ENCODE data around the gene CNTF.

The CNTF gene

DNA sequence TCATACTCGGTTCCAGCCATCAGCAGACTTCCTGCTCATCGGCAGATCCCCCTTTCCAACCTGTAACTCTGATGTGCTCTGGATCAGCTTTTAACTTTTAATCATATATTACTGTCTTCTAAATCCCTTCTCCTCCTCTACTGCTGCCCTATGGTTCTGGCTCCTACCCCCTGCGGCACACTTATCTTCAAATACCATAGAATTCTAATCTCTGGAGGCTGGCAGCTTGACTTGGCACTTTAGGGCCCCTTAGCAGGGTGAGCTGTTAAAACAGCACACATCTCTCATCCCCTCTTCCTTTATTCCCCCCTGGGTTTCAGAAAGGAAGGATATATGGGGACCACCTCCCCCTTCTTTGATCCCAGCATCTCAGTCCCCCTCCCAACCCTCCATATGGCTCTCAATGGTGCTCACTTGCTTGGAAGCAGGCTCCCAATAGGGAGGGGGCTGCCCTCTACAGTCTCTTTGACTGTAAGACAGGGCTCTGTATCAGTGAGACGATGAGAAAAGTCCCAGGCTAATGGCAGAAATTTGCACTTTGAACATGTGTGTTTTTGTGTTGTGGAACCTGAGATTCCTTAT, 4.4 kb upstream of the CNTF start:
- no peak overlapping the region for H3K4me3 ChIP-seq (replicated peaks; ENCODE audit: low read depth, low read length)
- DNase-seq (ENCODE audit: extremely low read depth, low read depth), result no peak

DNA sequence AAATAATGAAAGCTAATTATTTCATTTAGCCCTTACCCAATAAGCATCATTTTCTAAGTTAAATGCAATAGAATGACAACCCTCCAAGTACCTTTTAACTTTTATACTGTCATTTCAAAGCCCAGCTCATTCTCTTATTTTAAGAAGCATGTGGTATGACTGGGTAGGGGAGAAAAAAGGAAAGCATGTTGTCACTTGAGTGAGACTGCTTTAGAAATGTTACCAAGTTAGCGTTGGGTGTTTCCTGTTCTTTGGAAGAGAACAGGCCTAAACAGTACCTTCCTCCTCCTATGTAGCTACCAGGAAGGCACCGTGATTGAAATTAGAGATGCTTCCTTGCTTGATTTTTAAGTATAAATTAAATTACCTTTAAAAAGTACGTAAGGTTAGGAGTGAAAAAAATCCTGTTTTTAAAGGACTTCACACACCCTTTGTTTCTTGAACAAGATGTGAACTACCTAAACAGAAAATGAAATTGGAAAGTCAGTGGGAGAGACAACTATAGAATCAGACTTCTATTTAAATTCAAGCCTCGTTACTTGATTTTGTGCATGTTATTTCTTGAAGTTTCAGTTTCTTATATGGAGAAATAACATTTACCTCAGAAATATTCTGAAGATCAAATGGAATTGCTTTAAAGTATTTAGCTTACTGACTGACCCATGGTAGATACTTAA, 741 bp upstream of the CNTF start:
- no peak overlapping the region for H3K4me3 ChIP-seq (replicated peaks; ENCODE audit: low read depth, low read length)
- TF ChIP-seq, protein P1, sequence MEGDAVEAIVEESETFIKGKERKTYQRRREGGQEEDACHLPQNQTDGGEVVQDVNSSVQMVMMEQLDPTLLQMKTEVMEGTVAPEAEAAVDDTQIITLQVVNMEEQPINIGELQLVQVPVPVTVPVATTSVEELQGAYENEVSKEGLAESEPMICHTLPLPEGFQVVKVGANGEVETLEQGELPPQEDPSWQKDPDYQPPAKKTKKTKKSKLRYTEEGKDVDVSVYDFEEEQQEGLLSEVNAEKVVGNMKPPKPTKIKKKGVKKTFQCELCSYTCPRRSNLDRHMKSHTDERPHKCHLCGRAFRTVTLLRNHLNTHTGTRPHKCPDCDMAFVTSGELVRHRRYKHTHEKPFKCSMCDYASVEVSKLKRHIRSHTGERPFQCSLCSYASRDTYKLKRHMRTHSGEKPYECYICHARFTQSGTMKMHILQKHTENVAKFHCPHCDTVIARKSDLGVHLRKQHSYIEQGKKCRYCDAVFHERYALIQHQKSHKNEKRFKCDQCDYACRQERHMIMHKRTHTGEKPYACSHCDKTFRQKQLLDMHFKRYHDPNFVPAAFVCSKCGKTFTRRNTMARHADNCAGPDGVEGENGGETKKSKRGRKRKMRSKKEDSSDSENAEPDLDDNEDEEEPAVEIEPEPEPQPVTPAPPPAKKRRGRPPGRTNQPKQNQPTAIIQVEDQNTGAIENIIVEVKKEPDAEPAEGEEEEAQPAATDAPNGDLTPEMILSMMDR (IDR thresholded peaks at IDR 0.05; ENCODE audit: low read depth, low read length, missing control alignments), result no peak
- no peak for DNase-seq (ENCODE audit: extremely low read depth, low read depth)

More for the DNA sequence above, 4.4 kb upstream of the CNTF start:
- TF ChIP-seq, protein P1 (IDR thresholded peaks at IDR 0.05; ENCODE audit: low read depth, low read length, missing control alignments), result no peak

DNA sequence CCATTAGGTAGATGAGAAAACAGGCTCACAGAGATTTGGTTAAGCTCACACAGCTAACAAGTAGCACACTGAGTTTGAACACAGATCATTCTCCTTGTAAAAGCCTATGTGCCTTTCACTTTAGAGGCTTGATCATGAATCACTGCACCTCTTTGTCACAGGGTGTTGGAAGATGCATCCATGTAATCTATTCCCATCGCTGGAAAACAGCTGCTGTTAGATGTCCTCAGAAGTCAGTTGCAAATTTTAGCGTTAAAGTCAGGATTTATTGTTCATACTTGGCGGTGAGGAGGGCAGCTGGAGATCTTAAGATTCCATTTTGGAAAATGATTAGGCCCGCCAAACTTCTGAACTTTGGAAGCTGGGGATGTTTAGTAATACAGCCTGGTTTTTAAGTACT, 2.6 kb downstream of the CNTF start:
- TF ChIP-seq, protein P1 (IDR thresholded peaks at IDR 0.05; ENCODE audit: low read depth, low read length, missing control alignments), result no peak
- H3K4me3 ChIP-seq (replicated peaks; ENCODE audit: low read depth, low read length), result no peak overlapping the region
- DNase-seq (ENCODE audit: extremely low read depth, low read depth), result no peak

GRCh38 chr11:58625826-58626460, 3.5 kb downstream of the CNTF start:
- H3K4me3 ChIP-seq (replicated peaks; ENCODE audit: low read depth, low read length), result no peak overlapping the region
- no peak for DNase-seq (ENCODE audit: extremely low read depth, low read depth)
- TF ChIP-seq, protein P1 (IDR thresholded peaks at IDR 0.05; ENCODE audit: low read depth, low read length, missing control alignments), result no peak

GRCh38 chr11:58626934-58627483, 4.5 kb downstream of the CNTF start:
- H3K4me3 ChIP-seq (replicated peaks; ENCODE audit: low read depth, low read length), result no peak overlapping the region
- no peak for DNase-seq (ENCODE audit: extremely low read depth, low read depth)
- TF ChIP-seq, protein P1 (IDR thresholded peaks at IDR 0.05; ENCODE audit: low read depth, low read length, missing control alignments), result no peak

GRCh38 chr11:58628446-58628845, 6.0 kb downstream of the CNTF start:
- no peak for DNase-seq (ENCODE audit: extremely low read depth, low read depth)
- H3K4me3 ChIP-seq (replicated peaks; ENCODE audit: low read depth, low read length), result no peak overlapping the region
- TF ChIP-seq, protein P1 (IDR thresholded peaks at IDR 0.05; ENCODE audit: low read depth, low read length, missing control alignments), result no peak
